Activated CD8-positive, alpha-beta T cell treated with anti-CD3 and anti-CD28 coated beads for 36 hours (primary cell): ENCODE data around the gene PRXL2A. TPM values are rescaled to one million over a fixed set of nuclear protein-coding genes. Genes with fewer than 3 reads are reported as not detected.

Source experiments
- ATAC-seq: fragments of 200-7000 bp; cut with Tn5 transposase; one replicate; pipeline ENCODE4 v1.10.0; 2021; ENCODE audit warnings: mild to moderate bottlenecking, moderate library complexity
- CTCF ChIA-PET: fragments of 350-600 bp; sonication (Branson Sonifier 250); formaldehyde crosslinking; loops from one replicate; lab custom pipeline; 2021; ENCODE audit warnings: antibody characterized with exemption; lab: Charles Lee
- POLR2A ChIA-PET: fragments of 350-600 bp; sonication (Branson Sonifier 250); formaldehyde crosslinking; loops from one replicate; lab custom pipeline; 2021; ENCODE audit warnings: antibody characterized with exemption; lab: Charles Lee
- DNase-seq: peaks from one replicate; pipeline ENCODE4 v3.0.0-alpha.2; 2020
- H3K27ac Mint-ChIP-seq: one replicate; pipeline ENCODE4 v1.8.0; 2021; ENCODE audit warnings: mild to moderate bottlenecking, mixed read lengths
- H3K27me3 Mint-ChIP-seq: one replicate; pipeline ENCODE4 v1.8.0; 2021; ENCODE audit warnings: mixed read lengths
- H3K36me3 Mint-ChIP-seq: one replicate; pipeline ENCODE4 v1.8.0; 2021; ENCODE audit warnings: low read depth, mixed read lengths
- H3K4me1 Mint-ChIP-seq: one replicate; pipeline ENCODE4 v1.8.0; 2021; ENCODE audit warnings: low read depth, mixed read lengths
- H3K4me3 Mint-ChIP-seq: one replicate; pipeline ENCODE4 v1.8.0; 2021; ENCODE audit warnings: mild to moderate bottlenecking, moderate library complexity, mixed read lengths
- H3K9me3 Mint-ChIP-seq: one replicate; pipeline ENCODE4 v1.8.0; 2021; ENCODE audit warnings: mixed read lengths
- CTCF ChIP-seq: fragments of 200-600 bp; IDR thresholded peaks from one replicate; pipeline ENCODE4 v1.8.0; 2022; ENCODE audit warnings: antibody characterized with exemption, mild to moderate bottlenecking
- intact Hi-C: fragments of 100-400 bp; cut with micrococcal nuclease; formaldehyde crosslinking; loops from one replicate; pipeline ENCODE4 v1.10.0; 2022
- total RNA-seq, 2 experiments: library from RNA; stranded (reverse); gene quantifications; one replicate each; pipeline ENCODE4 v1.2.3, GENCODE V29; 2021

Gene PRXL2A
- total RNA-seq, 2 experiments from 2014 or later, result 21.0 to 22.7 TPM

- DNase-seq (no peak), ATAC-seq (no peak)
- no peaks in the 10 kb centered on the region for H3K4me1 Mint-ChIP-seq
- POLR2A ChIA-PET, result no interaction called here
- H3K27ac Mint-ChIP-seq, result no peak overlapping the region
- CTCF ChIA-PET, result no interaction called here
- H3K36me3 Mint-ChIP-seq, result no peaks in the 10 kb centered on the region
- H3K27me3 Mint-ChIP-seq, result no peaks in the 10 kb centered on the region
- no peaks in the 10 kb centered on the region for H3K9me3 Mint-ChIP-seq
- H3K4me3 Mint-ChIP-seq, result no peak overlapping the region
- TF ChIP-seq CTCF, result no peak
- intact Hi-C loops, result no loop called here
Measured at GRCh38 chr10:80400136-80400804, 8.1 kb upstream of the PRXL2A start.

- no peak for TF ChIP-seq CTCF
- CTCF ChIA-PET, result interaction anchor here (0.9 to 4.1 kb wide), 8 partner anchors 8 to 240 kb away, joined by 3 to 34 read pairs (median 5); no protein-coding TSS in a partner anchor
- H3K9me3 Mint-ChIP-seq, result no peaks in the 10 kb centered on the region
- no peak for DNase-seq
- no peaks in the 10 kb centered on the region for H3K36me3 Mint-ChIP-seq
- no peak overlapping the region for H3K27ac Mint-ChIP-seq
- POLR2A ChIA-PET, result no interaction called here
- no peak for ATAC-seq
- peaks cover 9% of the 10 kb centered on the region for H3K4me1 Mint-ChIP-seq
- intact Hi-C loops, result no loop called here
- no peak overlapping the region for H3K4me3 Mint-ChIP-seq
- peaks cover 3% of the 10 kb centered on the region for H3K27me3 Mint-ChIP-seq
Measured at GRCh38 chr10:80405035-80405434, 3.3 kb upstream of the PRXL2A start.

DNA sequence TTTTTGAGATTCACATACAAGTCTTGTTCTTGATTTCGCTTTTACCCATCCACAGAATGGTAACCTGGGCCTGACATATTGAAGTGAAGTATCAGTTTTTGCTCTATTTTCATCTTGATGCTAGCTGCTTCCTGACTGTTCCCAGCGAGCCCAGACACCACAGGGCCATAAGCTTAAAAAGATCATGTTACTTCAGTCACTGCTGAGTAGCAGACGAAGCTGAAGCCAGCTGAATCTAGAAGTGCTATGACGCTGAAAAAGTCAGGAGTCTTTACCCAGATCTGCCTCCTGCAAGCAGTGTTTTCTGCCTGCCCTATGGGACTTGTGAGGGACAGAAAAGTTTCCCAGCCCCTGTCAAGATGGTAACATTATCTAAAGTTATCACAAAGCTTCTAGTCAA lies 2.7 kb upstream of the PRXL2A start:
- ATAC-seq, result no peak
- intact Hi-C loops, result no loop called here
- H3K27ac Mint-ChIP-seq, result no peak overlapping the region
- TF ChIP-seq CTCF, result no peak
- no peaks in the 10 kb centered on the region for H3K9me3 Mint-ChIP-seq
- peaks cover 3% of the 10 kb centered on the region for H3K27me3 Mint-ChIP-seq
- H3K4me3 Mint-ChIP-seq, result no peak overlapping the region
- POLR2A ChIA-PET, result interaction anchor here (0.8 kb wide), 1 partner anchor 107 kb away, joined by 3 read pairs; no protein-coding TSS in a partner anchor
- peaks cover 11% of the 10 kb centered on the region for H3K4me1 Mint-ChIP-seq
- DNase-seq, result no peak
- no peaks in the 10 kb centered on the region for H3K36me3 Mint-ChIP-seq
- CTCF ChIA-PET, result interaction anchor here (0.9 to 4.1 kb wide), 8 partner anchors 9 to 241 kb away, joined by 3 to 34 read pairs (median 5); no protein-coding TSS in a partner anchor

- Mint-ChIP-seq H3K4me3 (no peak overlapping the region), H3K27me3 (peaks cover 3% of the 10 kb centered on the region), H3K9me3 (no peaks in the 10 kb centered on the region), H3K4me1 (peaks cover 16% of the 10 kb centered on the region), H3K36me3 (no peaks in the 10 kb centered on the region), H3K27ac (no peak overlapping the region)
- no peak for DNase-seq
- no peak for TF ChIP-seq CTCF
- CTCF ChIA-PET, result interaction anchor here (0.9 to 4.1 kb wide), 8 partner anchors 9 to 242 kb away, joined by 3 to 34 read pairs (median 5); no protein-coding TSS in a partner anchor
- ATAC-seq, result no peak
- intact Hi-C loops, result no loop called here
- POLR2A ChIA-PET, result interaction anchor here (0.8 kb wide), 1 partner anchor 106 kb away, joined by 3 read pairs; no protein-coding TSS in a partner anchor
Measured at GRCh38 chr10:80406204-80406603, 2.1 kb upstream of the PRXL2A start.

DNA sequence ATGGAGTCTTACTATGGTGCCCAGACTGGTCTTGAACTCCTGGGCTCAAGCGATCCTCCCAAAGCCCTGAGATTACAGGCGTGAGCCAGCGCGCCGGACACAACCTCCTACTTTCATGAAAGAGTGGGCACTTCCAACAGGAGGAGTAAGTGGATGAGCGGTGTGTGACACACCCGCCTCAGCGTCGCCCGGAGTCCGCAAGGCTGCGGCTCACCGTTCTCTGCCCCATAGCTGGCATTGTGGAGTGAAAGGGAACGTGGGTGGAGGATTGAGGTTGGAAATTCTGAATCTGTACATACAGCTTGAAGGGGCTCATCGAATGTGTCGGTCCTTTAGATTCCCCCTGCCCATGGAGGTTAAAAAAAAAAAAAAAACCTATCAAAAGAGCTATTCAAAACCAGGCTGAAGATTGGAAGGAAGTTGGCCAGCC lies 524 bp upstream of the PRXL2A start:
- peak; percentile 83 for DNase-seq
- peaks cover 3% of the 10 kb centered on the region for H3K27me3 Mint-ChIP-seq
- H3K4me3 Mint-ChIP-seq, result peak overlapping the region; percentile 76
- ChIA-PET POLR2A (interaction anchor here (0.6 to 1.8 kb wide), 7 partner anchors 16 to 119 kb away, joined by 3 to 6 read pairs (median 4); no protein-coding TSS in a partner anchor), CTCF (interaction anchor here (0.7 to 4.1 kb wide), 9 partner anchors 26 to 104 kb away, joined by 3 to 34 read pairs (median 4); no protein-coding TSS in a partner anchor)
- peaks cover 27% of the 10 kb centered on the region for H3K4me1 Mint-ChIP-seq
- ATAC-seq, result peak; percentile 71
- no peaks in the 10 kb centered on the region for H3K36me3 Mint-ChIP-seq
- no peak for TF ChIP-seq CTCF
- H3K27ac Mint-ChIP-seq, result peak overlapping the region; percentile 81
- intact Hi-C loops, result no loop called here
- no peaks in the 10 kb centered on the region for H3K9me3 Mint-ChIP-seq
